ENCODE data around the gene KRT38. TPM values are rescaled to one million over a fixed set of nuclear protein-coding genes. Genes with fewer than 3 reads are reported as not detected.
A peak's percentile ranks its signal among the peaks of the same experiment; 100 is the strongest.

The KRT38 gene
- not detected in 2 replicates for total RNA-seq (2014; rRNA removed)
- polyA plus RNA-seq (2012), result not detected

DNA sequence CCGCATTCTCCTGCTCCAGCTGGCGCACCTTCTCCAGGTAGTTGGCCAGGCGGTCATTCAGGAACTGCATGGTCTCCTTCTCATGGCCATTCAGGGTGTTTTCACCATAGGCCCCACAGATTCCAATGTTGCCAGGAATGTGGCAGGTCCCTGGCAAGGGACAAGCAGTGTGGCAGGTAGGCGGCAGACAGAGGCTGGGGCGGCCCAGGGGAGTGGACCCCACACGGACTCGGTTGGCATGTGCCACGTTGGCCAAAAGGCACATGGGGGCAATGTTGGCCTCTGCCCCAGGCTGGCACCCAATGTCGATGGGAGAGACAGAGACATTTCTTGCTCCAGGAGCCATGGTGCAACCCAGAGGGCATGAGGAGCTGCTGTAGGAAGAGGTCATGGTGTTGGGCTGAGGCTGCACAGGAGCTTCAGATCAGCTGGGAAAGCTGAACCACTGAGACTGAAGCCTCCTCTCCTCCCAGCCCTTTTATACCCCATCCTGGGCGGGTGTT, at the start of gene KRT38:
KRT38 (minus strand) TSS at position 453 of the 503 bp plus-strand sequence; CDS start at position 391, 62 bp downstream.
- DNase-seq (ENCODE audit: low read depth), result no peak

GRCh38 chr17:41489531-41489930, 48.7 kb upstream of the KRT38 start, which contains the start of gene KRT36:
Gene KRT36 (minus strand): TSS chr17:41489910. CDS start chr17:41489864, 46 bp downstream.
- DNase-seq (ENCODE audit: low read depth), result no peak

DNA sequence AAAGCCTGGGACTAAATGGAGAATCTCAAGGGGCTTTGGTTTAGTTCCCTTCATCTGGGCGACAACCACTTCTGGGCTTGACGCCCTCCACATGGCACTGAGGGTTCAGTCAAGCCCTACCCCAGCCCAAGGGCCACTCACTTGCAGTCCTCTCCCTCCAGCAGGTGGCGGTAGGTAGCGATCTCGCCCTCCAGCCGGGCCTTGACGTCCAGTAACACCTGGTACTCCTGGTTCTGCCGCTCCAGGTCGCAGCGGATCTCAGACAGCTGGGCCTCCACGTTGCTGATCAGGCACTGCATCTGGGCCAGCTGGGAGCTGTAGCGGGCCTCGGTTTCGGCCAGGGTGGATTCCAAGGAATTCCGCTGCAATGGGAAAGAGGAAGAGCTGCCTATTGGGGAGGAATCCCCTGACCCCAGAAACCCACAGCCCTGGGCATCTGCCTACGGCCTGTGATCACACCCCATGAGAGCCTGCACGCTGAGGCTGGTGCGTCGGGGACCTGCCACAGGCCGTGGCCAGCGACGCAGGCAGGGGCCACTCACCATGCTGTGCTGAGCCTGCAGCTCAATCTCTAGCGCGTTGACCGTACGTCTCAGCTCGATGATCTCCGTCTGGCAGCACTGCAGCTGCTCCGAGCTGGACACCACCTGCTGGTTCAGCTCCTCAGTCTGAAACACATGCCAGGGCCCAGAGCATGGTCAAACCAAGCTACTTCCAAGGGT, 46.2 kb upstream of the KRT38 start:
- DNase-seq (ENCODE audit: low read depth), result no peak

DNA sequence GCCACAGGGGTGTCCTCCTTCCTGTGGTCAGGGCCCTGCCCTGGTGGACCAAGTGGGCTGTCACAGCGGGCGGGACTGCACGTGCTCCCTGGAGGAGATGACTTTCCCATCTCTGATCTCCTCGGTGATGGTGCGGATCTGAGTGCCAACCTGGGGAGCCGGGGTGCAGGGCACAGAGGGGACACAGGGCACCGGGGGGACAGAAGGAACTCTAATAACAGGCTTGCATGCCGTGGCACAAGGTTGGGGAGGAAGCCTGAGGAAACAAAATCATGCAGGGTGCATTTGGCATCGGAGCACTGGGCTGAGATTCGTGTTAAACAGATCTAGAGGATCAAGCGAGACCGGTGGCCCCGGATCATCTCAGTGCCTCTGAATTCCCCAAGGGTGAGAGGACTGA, 45.5 kb upstream of the KRT38 start:
- DNase-seq (ENCODE audit: low read depth), result no peak

DNA sequence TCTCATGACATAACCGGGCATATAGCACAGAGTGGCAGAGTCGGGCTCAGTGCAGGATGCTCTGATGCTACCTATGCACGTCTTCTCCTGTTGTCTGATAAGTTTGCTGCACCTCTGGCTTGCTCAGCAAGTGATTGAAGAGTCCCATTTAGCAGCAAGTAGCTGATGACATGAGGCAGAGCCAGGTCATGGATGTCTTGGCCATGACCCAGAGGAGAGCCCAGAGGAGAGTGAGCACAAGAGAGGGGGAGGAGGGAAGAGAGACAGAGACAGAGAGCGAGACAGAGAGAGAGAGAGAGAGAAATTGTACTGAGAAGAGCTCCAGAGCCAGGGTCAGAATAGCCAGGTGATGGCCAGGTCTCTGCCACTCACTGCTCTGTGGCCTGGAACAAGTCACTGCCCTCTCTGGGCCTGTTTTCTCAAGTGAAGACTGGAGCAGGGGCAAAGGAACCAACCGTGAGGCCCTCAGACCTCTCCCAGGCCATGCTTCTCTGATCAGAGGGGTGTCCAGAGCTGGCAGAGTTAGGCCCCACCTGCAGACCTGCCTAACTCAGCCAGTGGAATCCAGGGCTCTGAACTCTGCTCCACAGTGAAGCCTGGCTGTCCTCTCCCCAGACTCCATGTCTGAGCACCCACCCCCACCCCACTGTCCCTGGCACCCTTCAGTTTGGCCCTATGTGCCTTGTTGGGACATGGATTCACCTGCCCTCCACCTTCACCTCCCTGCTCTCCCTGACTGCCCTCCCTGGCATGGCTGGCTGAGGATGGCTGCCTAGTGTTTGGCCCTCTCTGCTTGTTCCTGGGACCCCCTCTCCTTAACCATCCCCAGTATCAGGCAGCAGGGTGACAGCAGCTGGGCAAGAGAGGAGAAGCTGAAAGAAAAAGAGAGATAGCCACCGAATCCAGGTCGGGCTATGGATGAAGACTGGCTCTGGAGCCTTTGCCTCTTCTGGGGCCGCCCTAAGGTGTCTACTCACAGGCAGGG, 44.4 kb upstream of the KRT38 start:
- no peak for DNase-seq (ENCODE audit: low read depth)

- peak; percentile 6 for DNase-seq (ENCODE audit: low read depth)
These were observed 43.4 kb upstream of the KRT38 start for GRCh38 chr17:41483991-41484826.

GRCh38 chr17:41483531-41483930, 42.7 kb upstream of the KRT38 start:
- DNase-seq (ENCODE audit: low read depth), result no peak

GRCh38 chr17:41481036-41481435, 40.3 kb upstream of the KRT38 start, which contains the start of gene KRT35:
Gene KRT35 (minus strand): TSS chr17:41481151. CDS start chr17:41481097, 54 bp downstream.
- no peak for DNase-seq (ENCODE audit: low read depth)

- no peak for DNase-seq (ENCODE audit: low read depth)
These were observed 39.8 kb upstream of the KRT38 start for GRCh38 chr17:41480581-41480980.

GRCh38 chr17:41480136-41480535, 39.4 kb upstream of the KRT38 start:
- no peak for DNase-seq (ENCODE audit: low read depth)

DNA sequence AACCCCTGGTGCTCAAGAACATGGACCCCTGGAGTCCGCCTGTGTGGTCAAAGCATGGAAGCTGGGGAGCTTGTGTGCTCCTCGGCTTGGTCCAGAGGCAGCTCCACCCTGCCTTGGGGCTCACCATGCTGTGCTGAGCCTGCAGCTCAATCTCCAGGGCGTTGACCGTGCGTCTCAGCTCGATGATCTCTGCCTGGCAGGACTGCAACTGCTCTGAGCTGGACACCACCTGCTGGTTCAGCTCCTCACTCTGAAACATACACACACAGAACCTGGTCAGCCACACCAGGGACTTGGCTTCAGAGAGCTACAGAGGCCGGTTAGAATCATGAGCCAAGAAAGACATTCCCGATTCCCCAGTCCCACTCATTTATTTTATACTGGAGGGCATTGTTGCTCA, 37.5 kb upstream of the KRT38 start:
- no peak for DNase-seq (ENCODE audit: low read depth)

- no peak for DNase-seq (ENCODE audit: low read depth)
These were observed 36.4 kb upstream of the KRT38 start for GRCh38 chr17:41476866-41477815.

DNA sequence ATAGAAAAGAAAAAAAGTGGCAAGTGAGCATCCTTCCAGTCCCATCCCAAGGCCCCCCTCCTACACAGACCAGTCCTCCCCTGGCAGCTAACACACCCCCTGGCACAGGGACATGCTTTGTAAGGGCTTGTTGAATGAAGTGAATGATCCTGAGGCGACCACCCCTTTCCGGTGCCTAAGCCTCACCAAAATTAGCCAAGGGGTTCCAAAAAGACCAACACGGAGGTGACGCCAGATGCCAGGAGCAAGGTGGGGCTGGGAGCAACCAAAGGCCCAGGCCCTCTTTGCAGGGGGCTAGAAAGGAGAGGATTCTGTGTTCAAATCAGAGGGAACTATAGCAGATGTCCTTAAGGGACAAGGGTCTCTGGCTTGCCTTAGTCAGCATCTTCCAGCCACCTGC, 34.6 kb upstream of the KRT38 start:
- DNase-seq (ENCODE audit: low read depth), result no peak

DNA sequence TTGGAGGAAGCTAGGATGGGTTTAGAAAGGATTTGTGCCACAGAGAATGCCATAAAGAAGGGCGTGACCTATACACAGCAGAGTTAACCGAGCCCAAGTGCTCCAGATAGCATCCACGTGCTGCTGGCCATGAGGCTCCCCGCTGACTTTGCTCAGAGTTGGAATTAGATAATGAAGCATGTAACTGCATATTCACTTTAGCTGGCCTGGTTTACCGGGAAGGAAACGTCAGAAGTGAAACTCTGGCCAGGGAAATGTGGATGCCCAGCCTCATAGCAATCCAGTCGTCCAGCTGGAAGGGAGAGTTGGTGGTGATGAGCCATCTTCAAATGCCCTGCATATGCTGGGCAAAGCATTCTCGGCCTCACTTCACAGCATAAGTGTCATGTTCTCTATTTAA, 34.1 kb upstream of the KRT38 start:
- no peak for DNase-seq (ENCODE audit: low read depth)

DNA sequence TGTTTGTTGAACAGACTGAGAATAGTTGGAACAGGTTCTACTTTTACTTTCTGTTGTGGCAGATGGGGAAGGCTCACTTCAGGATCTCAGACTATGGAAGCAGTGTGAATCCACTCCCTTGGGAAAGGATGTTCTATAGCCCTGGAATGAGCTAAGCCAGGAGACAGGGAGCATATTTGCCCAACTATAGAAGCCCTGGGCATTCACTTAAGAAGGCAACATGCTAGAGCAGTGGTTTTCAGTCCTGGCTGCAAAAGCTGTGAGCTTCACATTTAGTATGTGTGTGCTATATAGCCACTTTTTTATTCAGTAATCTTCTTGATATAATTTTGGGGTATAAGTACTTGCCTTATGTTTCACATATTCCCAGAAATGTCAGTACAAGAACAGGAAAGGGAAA, 27.6 kb upstream of the KRT38 start:
- no peak for DNase-seq (ENCODE audit: low read depth)

- DNase-seq (ENCODE audit: low read depth), result no peak
These were observed 26.8 kb upstream of the KRT38 start for GRCh38 chr17:41467561-41467960.

DNA sequence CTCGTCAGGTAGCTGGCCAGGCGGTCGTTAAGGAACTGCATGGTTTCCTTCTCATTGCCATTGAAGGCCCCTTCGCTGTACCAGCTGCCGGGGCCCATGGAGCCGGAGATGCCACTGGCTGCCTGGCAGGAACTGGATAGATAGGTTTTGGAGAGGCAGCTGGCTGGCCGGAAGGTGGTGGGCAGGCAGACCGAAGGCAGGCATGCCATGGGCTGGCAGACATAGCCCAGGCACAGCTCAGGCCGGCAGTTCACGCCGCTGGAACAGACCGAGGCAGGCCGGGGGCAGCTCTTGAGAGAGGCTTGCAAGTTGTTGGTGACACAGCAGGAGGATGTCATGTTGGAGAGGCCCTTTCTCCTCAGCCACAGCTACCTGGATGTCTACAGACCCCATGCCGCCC, 26.2 kb upstream of the KRT38 start, which contains the start of gene KRT32:
KRT32 (minus strand) TSS at position 399 of the 400 bp plus-strand sequence; CDS start at position 338, 61 bp downstream.
- DNase-seq (ENCODE audit: low read depth), result no peak

GRCh38 chr17:41464682-41465081, 23.9 kb upstream of the KRT38 start:
- peak; percentile 87 for DNase-seq (ENCODE audit: low read depth)

DNA sequence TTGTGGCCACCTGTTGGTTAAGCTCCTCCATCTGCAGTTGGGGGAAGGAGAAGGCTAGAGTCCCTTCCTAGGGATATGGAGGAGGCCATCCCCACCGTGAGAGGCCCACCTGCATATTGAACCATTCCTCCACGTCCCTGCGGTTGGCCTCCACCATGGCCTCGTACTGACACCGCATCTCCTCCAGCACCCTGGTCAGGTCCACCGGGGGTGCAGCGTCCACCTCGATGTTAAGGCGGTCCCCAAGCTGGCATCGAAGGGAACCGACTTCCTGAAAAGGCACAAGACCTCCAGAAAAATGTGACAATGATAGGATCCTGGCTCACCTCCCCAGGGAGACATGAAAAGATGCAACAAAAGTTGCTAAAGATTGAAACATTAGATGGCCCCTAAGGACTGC, 23.4 kb upstream of the KRT38 start:
- no peak for DNase-seq (ENCODE audit: low read depth)

GRCh38 chr17:41463746-41464145, 23.0 kb upstream of the KRT38 start:
- DNase-seq (ENCODE audit: low read depth), result no peak

Measured in LHCN-M2 (cell line).